Measurements from ENCODE around the gene CHRND. TPM values are rescaled to one million over a fixed set of nuclear protein-coding genes. Genes with fewer than 3 reads are reported as not detected.
A peak's percentile ranks its signal among the peaks of the same experiment; 100 is the strongest.

The CHRND gene
- total RNA-seq, 4 donors from 2014 or later, result not detected

DNA sequence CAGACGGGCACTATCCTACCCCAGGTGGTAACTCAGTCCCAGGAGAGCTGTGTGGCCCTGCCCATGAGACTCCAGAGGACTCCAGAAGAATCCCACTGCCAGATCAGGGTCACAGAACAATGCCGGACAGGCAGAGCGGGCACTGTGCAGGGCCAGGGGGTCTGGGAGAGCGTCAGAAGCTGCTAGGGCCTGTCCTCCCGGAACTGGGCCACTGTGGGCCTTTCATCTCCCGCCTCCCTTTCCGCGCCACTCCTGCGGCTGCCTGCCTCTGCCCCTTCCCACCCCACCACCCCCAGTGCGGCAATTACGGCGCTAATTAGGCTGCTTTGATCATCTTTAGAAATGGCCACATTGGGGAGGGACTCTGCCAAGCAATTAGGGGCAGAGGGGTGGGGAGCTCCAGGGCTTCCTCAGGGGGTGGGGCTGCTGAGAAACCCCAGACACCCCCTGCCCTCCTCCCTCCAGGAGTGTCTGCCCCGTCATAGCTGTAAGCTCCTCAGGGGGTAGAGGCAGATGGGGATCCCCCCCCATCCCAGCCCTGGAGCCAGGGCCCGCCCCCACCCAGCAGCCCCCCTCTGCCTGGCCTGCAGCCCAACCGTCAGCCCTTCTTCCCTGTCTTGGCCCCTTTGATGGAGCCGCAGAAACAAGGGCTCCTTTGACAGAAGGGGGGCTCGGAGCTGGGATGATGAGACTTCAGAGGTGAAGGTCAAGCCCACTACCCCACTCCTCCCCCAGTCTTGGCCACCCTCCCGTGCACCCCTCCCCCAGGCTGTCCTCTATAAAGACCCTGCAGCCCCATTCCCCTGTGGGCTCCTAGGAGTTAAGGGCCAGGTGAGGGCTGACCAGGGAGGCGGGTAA is 6.2 kb upstream of the CHRND start, which contains the start of gene PRSS56:
TSS of gene PRSS56 (plus strand) at position 808 of the 858 bp plus-strand sequence. CDS start 211 bp downstream, outside the sequence.
- H3K27me3 ChIP-seq, result peaks cover 0 to 27% of the 10 kb centered on the region in 2 donors
- TF ChIP-seq, protein P1, sequence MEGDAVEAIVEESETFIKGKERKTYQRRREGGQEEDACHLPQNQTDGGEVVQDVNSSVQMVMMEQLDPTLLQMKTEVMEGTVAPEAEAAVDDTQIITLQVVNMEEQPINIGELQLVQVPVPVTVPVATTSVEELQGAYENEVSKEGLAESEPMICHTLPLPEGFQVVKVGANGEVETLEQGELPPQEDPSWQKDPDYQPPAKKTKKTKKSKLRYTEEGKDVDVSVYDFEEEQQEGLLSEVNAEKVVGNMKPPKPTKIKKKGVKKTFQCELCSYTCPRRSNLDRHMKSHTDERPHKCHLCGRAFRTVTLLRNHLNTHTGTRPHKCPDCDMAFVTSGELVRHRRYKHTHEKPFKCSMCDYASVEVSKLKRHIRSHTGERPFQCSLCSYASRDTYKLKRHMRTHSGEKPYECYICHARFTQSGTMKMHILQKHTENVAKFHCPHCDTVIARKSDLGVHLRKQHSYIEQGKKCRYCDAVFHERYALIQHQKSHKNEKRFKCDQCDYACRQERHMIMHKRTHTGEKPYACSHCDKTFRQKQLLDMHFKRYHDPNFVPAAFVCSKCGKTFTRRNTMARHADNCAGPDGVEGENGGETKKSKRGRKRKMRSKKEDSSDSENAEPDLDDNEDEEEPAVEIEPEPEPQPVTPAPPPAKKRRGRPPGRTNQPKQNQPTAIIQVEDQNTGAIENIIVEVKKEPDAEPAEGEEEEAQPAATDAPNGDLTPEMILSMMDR (IDR thresholded peaks at IDR 0.05), result no peak
- TF ChIP-seq POLR2A (IDR thresholded peaks at IDR 0.05), result no peak

DNA sequence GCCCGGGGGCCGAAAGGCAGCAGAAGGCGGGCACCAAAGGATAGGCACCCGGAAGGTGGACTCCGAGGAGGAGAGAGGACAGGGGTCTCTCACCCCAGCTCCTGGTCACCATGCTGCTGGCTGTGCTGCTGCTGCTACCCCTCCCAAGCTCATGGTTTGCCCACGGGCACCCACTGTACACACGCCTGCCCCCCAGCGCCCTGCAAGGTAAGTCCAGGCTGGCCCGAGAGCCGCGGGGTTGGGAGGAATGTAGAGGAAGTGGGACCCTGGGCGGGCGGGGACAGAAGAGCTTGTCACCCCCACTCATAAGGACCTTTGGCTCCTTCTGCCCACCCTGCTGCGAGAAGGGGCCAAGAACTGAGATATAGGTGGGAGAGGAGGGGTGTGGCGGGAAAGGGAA is 5.5 kb upstream of the CHRND start:
- Histone ChIP-seq H3K27me3 (peaks cover 0 to 27% of the 10 kb centered on the region in 2 donors), H3K9me3 (no peaks in the 10 kb centered on the region), H3K36me3 (no peaks in the 10 kb centered on the region), H3K27ac (no peak overlapping the region), H3K4me1 (peaks cover 0 to 25% (median 16%) of the 10 kb centered on the region in 4 donors), H3K4me3 (no peak overlapping the region)
- DNase-seq, result no peak
- TF ChIP-seq, protein P1 (IDR thresholded peaks at IDR 0.05), result no peak
- TF ChIP-seq POLR2A (IDR thresholded peaks at IDR 0.05), result no peak

More for the DNA sequence above, 6.2 kb upstream of the CHRND start, which contains the start of gene PRSS56:
- peaks cover 0 to 25% (median 16%) of the 10 kb centered on the region in 4 donors for H3K4me1 ChIP-seq
- no peak within 1 kb of the TSS for H3K27ac ChIP-seq
- H3K9me3 ChIP-seq, result no peaks in the 10 kb centered on the region
- no peaks in the 10 kb centered on the region for H3K36me3 ChIP-seq
- no peak within 1 kb of the TSS for H3K4me3 ChIP-seq
- no peak for DNase-seq

DNA sequence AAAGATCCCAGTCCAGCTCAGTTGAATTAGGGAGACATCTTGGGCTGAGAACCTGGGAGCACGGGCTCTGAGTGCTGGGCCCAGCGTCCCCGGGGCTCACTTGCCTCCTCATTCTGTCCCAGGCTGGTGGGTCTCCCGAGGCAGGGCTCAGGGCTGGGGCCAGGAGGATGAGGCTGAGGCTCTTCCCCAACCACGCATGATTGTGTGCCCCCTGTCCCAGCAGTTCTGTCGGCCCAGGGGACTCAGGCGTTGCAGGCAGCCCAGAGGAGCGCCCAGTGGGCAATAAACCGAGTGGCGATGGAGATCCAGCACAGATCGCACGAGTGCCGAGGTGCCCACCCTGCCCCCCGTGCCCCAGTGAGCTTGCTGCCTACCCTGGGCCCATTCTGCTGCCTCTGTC is 4.9 kb upstream of the CHRND start:
- no peaks in the 10 kb centered on the region for H3K36me3 ChIP-seq
- H3K27ac ChIP-seq, result no peak overlapping the region
- peaks cover 0 to 25% (median 16%) of the 10 kb centered on the region in 4 donors for H3K4me1 ChIP-seq
- DNase-seq, result no peak
- H3K4me3 ChIP-seq, result no peak overlapping the region
- no peaks in the 10 kb centered on the region for H3K9me3 ChIP-seq
- H3K27me3 ChIP-seq, result peaks cover 0 to 27% of the 10 kb centered on the region in 2 donors
- TF ChIP-seq, protein P1 (IDR thresholded peaks at IDR 0.05), result no peak
- no peak for TF ChIP-seq POLR2A (IDR thresholded peaks at IDR 0.05)

DNA sequence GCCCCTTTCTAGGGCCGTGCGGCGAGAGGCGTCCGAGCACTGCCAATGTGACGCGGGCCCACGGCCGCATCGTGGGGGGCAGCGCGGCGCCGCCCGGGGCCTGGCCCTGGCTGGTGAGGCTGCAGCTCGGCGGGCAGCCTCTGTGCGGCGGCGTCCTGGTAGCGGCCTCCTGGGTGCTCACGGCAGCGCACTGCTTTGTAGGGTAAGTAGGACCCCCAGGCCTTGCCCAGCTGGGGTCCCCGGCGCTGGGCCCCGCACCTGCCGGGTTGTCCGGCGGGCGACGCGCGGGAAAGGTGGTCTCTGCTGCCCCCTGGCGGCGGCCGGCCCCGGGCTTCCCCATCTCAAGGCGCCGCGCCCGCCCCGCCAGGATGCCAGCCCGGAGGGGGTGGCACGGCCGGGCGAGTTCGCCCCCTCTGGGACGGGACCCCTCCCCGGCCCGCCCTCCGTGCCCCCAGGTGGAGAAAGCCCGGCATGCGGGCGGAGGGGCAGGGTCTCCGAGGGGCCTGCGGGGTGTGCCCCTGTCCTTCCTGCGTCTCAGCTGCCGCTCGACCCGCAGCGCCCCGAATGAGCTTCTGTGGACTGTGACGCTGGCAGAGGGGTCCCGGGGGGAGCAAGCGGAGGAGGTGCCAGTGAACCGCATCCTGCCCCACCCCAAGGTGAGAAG is 3.9 kb upstream of the CHRND start:
- TF ChIP-seq, protein P1 (IDR thresholded peaks at IDR 0.05), result peak; percentile 32 to 94 (median 84)
- no peak for TF ChIP-seq POLR2A (IDR thresholded peaks at IDR 0.05)
- Histone ChIP-seq H3K9me3 (no peaks in the 10 kb centered on the region), H3K4me1 (peaks cover 0 to 25% (median 16%) of the 10 kb centered on the region in 4 donors), H3K27me3 (peaks cover 0 to 27% of the 10 kb centered on the region in 2 donors), H3K4me3 (peak overlapping the region in 3 of 4 donors; percentile 37 to 39 (median 38)), H3K36me3 (no peaks in the 10 kb centered on the region), H3K27ac (no peak overlapping the region)
- DNase-seq, result peak; percentile 39 to 78 (median 74)

DNA sequence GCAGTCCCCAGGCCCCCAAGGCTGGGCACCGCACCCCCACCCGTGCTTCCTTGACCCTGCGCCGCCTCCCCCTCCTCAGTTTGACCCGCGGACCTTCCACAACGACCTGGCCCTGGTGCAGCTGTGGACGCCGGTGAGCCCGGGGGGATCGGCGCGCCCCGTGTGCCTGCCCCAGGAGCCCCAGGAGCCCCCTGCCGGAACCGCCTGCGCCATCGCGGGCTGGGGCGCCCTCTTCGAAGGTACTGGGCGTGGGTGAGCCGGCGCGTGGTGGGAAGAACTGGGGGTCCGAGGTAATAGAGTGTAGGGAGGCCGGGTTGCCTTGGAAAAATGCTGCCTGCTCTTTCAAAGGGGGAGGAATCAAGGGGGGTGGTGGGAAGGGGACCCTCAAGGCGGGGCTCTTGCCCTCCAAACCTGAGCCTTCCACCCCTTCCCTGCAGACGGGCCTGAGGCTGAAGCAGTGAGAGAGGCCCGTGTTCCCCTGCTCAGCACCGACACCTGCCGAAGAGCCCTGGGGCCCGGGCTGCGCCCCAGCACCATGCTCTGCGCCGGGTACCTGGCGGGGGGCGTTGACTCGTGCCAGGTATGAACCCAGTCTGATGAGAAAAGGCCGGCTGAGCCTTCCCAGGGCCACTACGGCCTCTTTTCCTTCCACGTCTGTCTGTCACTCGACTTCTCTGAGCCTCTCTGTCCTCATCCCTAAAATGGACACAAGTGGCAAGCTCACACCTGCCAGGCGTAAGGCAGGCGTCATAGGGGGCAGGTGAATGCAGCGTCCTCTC is 3.1 kb upstream of the CHRND start:
- H3K27ac ChIP-seq, result no peak overlapping the region
- H3K4me3 ChIP-seq, result peak overlapping the region in 2 of 4 donors; percentile 37 to 38
- H3K36me3 ChIP-seq, result no peaks in the 10 kb centered on the region
- H3K4me1 ChIP-seq, result peaks cover 0 to 25% (median 16%) of the 10 kb centered on the region in 4 donors
- no peak for DNase-seq
- H3K9me3 ChIP-seq, result no peaks in the 10 kb centered on the region
- H3K27me3 ChIP-seq, result peaks cover 0 to 27% of the 10 kb centered on the region in 2 donors
- no peak for TF ChIP-seq POLR2A (IDR thresholded peaks at IDR 0.05)
- TF ChIP-seq, protein P1 (IDR thresholded peaks at IDR 0.05), result no peak
